ENCODE data around the gene TTC7B.

- TF ChIP-seq CEBPB (IDR thresholded peaks at IDR 0.05; ENCODE audit: low read depth) (no peak), ZFX (IDR thresholded peaks at IDR 0.05) (no peak), MAX (IDR thresholded peaks at IDR 0.05) (no peak), EGR1 (IDR thresholded peaks at IDR 0.05; ENCODE audit: low read depth) (no peak), CTCF (IDR thresholded peaks at IDR 0.05 in 2 of 3, conservative IDR thresholded peaks at IDR 0.05 in 1 of 3; ENCODE audit: borderline replicate concordance in 1 of 3, insufficient read depth in 1 of 3, low read depth in 2 of 3, low read length in 2 of 3) (no peak), EZH2phosphoT487 (IDR thresholded peaks at IDR 0.05; ENCODE audit: borderline replicate concordance) (no peak), POLR2A (IDR thresholded peaks at IDR 0.05; ENCODE audit: borderline replicate concordance, extremely low read depth, insufficient read depth, insufficient read length) (no peak), CBX3 (IDR thresholded peaks at IDR 0.05; ENCODE audit: low read depth) (no peak), ZNF274 (IDR thresholded peaks at IDR 0.05; ENCODE audit: low read depth, low read length) (no peak), EZH2 (IDR thresholded peaks at IDR 0.05) (no peak), POLR2AphosphoS5 (IDR thresholded peaks at IDR 0.05; ENCODE audit: low read depth, low read length) (no peak)
Observed at GRCh38 chr14:90664911-90665310, 151.3 kb downstream of the TTC7B start.
